Activated CD4-positive, alpha-beta memory T cell treated with anti-CD3 and anti-CD28 coated beads for 36 hours (primary cell): Measurements from ENCODE around the gene RPL39. TPM values are rescaled to one million over a fixed set of nuclear protein-coding genes. Genes with fewer than 3 reads are reported as not detected.
"Not testable (repeated sequence)": the region's sequence is repeated elsewhere in the genome, so short reads cannot be mapped to it uniquely, and the experiment has no call there.

Experiments
- CTCF ChIA-PET: fragments of 350-600 bp; sonication (Branson Sonifier 250); formaldehyde crosslinking; loops from one replicate; lab custom pipeline; 2021; ENCODE audit warnings: antibody characterized with exemption, inconsistent platforms; lab: Charles Lee
- POLR2A ChIA-PET: fragments of 350-600 bp; sonication (Branson Sonifier 250); formaldehyde crosslinking; loops from one replicate; lab custom pipeline; 2021; ENCODE audit warnings: antibody characterized with exemption; lab: Charles Lee
- DNase-seq: peaks from one replicate; pipeline ENCODE4 v3.0.0-alpha.2; 2020
- H3K27ac Mint-ChIP-seq: one replicate; pipeline ENCODE4 v1.8.0; 2021; ENCODE audit warnings: mixed read lengths
- H3K27me3 Mint-ChIP-seq: one replicate; pipeline ENCODE4 v1.8.0; 2021; ENCODE audit warnings: mixed read lengths
- H3K36me3 Mint-ChIP-seq: one replicate; pipeline ENCODE4 v1.8.0; 2021; ENCODE audit warnings: mixed read lengths
- H3K4me1 Mint-ChIP-seq: one replicate; pipeline ENCODE4 v1.8.0; 2021; ENCODE audit warnings: low read depth, mixed read lengths
- H3K4me3 Mint-ChIP-seq: one replicate; pipeline ENCODE4 v1.8.0; 2021; ENCODE audit warnings: mild to moderate bottlenecking, mixed read lengths
- H3K9me3 Mint-ChIP-seq: one replicate; pipeline ENCODE4 v1.8.0; 2021; ENCODE audit warnings: mixed read lengths
- intact Hi-C: fragments of 100-400 bp; cut with micrococcal nuclease; formaldehyde crosslinking; loops from one replicate; pipeline ENCODE4 v1.15.1; 2023
- total RNA-seq, 2 experiments: library from RNA; stranded (reverse); gene quantifications; one replicate each; pipeline ENCODE4 v1.2.3, GENCODE V29; 2021

The RPL39 gene
- total RNA-seq, 2 experiments from 2014 or later, result 2,669 to 2,681 TPM

DNA sequence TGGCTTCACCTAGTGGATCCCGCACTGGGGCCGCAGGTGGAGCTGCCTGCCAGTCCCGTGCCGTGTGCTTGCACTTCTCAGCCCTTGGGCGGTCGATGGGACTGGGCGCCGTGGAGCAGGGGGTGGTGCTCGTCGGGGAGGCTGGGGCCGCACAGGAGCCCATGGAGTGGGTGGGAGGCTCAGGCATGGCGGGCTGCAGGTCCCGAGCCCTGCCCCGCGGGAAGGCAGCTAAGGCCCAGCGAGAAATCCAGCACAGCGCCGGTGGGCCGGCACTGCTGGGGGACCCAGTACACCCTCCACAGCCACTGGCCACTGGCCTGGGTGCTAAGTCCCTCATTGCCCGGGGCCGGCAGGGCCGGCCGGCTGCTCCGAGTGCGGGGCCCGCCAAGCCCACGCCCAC lies 40.7 kb downstream of the RPL39 start:
- H3K9me3 Mint-ChIP-seq, DNase-seq, H3K4me3 Mint-ChIP-seq, POLR2A ChIA-PET, H3K27me3 Mint-ChIP-seq, H3K27ac Mint-ChIP-seq, H3K36me3 Mint-ChIP-seq, CTCF ChIA-PET: not testable (repeated sequence)
- H3K4me1 Mint-ChIP-seq, result peaks cover 18% of the 10 kb centered on the region
- intact Hi-C loops, result loop anchor here (10.0 kb wide), 1 partner anchor 236 kb away; no protein-coding TSS in a partner anchor

DNA sequence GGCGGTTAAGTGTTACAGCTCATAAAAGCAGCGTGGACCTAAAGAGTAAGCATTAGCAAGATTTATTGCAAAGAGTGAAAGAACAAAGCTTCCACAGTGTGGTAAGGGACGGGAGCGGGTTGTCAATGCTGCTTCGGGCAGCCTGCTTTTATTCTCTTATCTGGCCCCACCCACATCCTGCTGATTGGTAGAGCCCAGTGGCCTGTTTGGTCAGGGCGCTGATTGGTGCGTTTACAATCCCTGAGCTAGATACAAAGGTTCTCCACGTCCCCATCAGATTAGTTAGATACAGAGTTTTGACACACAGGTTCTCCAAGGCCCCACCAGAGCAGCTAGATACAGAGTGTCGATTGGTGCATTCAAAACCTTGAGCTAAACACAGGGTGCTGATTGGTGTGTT lies 41.3 kb downstream of the RPL39 start:
- ChIA-PET POLR2A (interaction anchor here (1.0 kb wide), 1 partner anchor 42 kb away, joined by 3 read pairs; the partner anchor contains the start of gene RPL39), CTCF (interaction anchor here (1.5 kb wide), 1 partner anchor 20 kb away, joined by 3 read pairs; no protein-coding TSS in a partner anchor)
- intact Hi-C loops, result loop anchor here (10.0 kb wide), 1 partner anchor 235 kb away; no protein-coding TSS in a partner anchor
- not testable (repeated sequence) for H3K9me3 Mint-ChIP-seq, H3K27ac Mint-ChIP-seq, DNase-seq, H3K27me3 Mint-ChIP-seq, H3K4me3 Mint-ChIP-seq, H3K36me3 Mint-ChIP-seq
- peaks cover 12% of the 10 kb centered on the region for H3K4me1 Mint-ChIP-seq

DNA sequence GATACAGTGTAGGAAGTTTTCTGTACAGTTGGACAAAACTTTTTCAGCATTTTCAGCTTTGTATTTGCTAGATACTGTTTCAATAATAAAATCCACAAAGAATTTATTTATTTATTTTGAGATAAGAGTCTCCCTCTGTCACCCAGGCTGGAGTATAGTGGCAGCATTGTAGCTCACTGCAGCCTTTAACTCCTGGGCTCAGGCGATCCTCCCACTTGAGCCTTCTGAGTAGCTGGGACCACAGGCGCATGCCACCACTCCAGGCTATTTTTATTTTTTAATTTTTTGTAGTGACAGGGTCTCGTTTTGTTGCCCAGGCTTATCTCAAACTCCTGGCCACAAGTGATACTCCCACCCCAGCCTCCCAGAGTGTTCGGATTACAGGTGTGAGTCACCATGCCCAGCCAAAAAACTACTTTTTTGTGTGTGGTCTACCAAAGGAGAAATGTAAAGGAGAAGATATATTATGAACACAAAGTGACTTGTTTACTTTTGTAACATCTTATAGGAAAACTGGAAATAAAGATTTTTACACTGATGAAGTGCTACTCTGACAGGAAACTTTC lies 46.1 kb downstream of the RPL39 start:
- Mint-ChIP-seq H3K36me3 (no peaks in the 10 kb centered on the region), H3K27ac (no peak overlapping the region), H3K4me3 (no peak overlapping the region), H3K9me3 (no peaks in the 10 kb centered on the region), H3K4me1 (no peaks in the 10 kb centered on the region), H3K27me3 (no peaks in the 10 kb centered on the region)
- CTCF ChIA-PET, result interaction anchor here (0.6 to 1.0 kb wide), 3 partner anchors 16 to 262 kb away, joined by 3 to 4 read pairs (median 4); no protein-coding TSS in a partner anchor
- intact Hi-C loops, result no loop called here
- no peak for DNase-seq
- POLR2A ChIA-PET, result no interaction called here

DNA sequence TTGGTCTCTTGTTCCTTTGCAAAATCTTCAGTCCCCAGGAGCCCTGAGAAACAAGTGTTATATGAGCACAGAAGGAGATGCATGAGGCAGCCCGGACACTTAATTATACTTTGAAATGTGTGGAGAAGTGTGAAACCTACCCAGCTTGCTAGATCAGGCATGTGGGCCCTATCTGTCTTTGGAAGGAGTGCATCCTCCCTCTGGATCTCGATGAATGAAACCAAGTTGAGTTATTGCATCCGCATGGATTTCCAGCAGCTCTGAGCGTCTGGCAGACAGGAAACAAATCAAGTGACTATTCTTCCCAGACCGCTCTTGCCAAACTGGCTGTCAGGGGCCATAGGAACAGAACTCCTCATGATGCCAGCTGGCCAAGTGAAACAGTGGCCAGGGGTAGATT lies 52.7 kb downstream of the RPL39 start:
- intact Hi-C loops, result no loop called here
- DNase-seq, result no peak

More for the DNA sequence above, 52.7 kb downstream of the RPL39 start:
- no peak overlapping the region for H3K4me3 Mint-ChIP-seq
- no peaks in the 10 kb centered on the region for H3K9me3 Mint-ChIP-seq
- CTCF ChIA-PET, result interaction anchor here (1.0 kb wide), 1 partner anchor 154 kb away, joined by 3 read pairs; no protein-coding TSS in a partner anchor
- H3K36me3 Mint-ChIP-seq, result no peaks in the 10 kb centered on the region
- no peaks in the 10 kb centered on the region for H3K27me3 Mint-ChIP-seq
- H3K27ac Mint-ChIP-seq, result no peak overlapping the region
- POLR2A ChIA-PET, result no interaction called here
- H3K4me1 Mint-ChIP-seq, result no peaks in the 10 kb centered on the region

Other genes with a start within 250 kb of the RPL39 start
- gene STEEP1, start 226.2 kb downstream of the RPL39 start, total RNA-seq, result 10 to 100 TPM; 20.4 to 21.0 TPM
- 10 to 100 TPM; 53.9 to 57.4 TPM for gene UBE2A, start 217.1 kb downstream of the RPL39 start, total RNA-seq
- 10 to 100 TPM; 19.5 to 20.2 TPM for gene NKRF, start 185.2 kb downstream of the RPL39 start, total RNA-seq
- 100 to 1,000 TPM; 154 to 156 TPM for gene SEPTIN6, start 98.5 kb downstream of the RPL39 start, total RNA-seq
- under 1 TPM; 0.34 to 0.55 TPM for gene SOWAHD, start 33.0 kb downstream of the RPL39 start, total RNA-seq
- gene UPF3B, start 61.3 kb upstream of the RPL39 start, total RNA-seq, result 10 to 100 TPM; 14.8 to 15.3 TPM
- gene RNF113A, start 80.1 kb upstream of the RPL39 start, total RNA-seq, result 10 to 100 TPM; 23.1 to 26.2 TPM
- 100 to 1,000 TPM; 103 to 104 TPM for gene NDUFA1, start 80.2 kb upstream of the RPL39 start, total RNA-seq
- not detected for gene AKAP14, start 104.3 kb upstream of the RPL39 start, total RNA-seq
- gene NKAP, start 152.1 kb upstream of the RPL39 start, total RNA-seq, result 10 to 100 TPM; 10.8 to 11.7 TPM